ENCODE data around the gene KIAA1671.

KIAA1671 gene

DNA sequence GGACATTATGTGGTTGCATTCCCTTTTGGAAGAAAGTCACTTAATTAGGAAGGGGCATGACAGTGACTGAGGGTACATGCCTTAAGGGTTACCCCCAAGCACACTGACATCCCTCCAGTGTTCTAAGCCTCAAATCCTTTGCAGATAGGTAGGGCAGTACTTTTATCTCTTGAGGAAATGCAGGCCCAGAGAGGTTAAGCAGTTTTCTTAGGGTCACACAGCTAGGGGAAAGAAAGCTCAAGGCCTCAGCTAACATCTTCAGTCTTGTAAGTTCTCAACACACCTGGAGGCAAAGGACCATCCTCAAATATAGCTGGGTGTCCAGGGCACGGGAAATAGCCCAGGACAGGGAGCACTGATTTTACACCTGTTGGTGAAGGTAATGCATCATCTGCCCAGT, 31.6 kb downstream of the KIAA1671 start:
- H3K4me3 ChIP-seq (ENCODE audit: low read depth, low read length) = no peak overlapping the region
- CTCF ChIA-PET = no interaction called here
- POLR2A ChIA-PET = no interaction called here
- TF ChIP-seq, protein P1, sequence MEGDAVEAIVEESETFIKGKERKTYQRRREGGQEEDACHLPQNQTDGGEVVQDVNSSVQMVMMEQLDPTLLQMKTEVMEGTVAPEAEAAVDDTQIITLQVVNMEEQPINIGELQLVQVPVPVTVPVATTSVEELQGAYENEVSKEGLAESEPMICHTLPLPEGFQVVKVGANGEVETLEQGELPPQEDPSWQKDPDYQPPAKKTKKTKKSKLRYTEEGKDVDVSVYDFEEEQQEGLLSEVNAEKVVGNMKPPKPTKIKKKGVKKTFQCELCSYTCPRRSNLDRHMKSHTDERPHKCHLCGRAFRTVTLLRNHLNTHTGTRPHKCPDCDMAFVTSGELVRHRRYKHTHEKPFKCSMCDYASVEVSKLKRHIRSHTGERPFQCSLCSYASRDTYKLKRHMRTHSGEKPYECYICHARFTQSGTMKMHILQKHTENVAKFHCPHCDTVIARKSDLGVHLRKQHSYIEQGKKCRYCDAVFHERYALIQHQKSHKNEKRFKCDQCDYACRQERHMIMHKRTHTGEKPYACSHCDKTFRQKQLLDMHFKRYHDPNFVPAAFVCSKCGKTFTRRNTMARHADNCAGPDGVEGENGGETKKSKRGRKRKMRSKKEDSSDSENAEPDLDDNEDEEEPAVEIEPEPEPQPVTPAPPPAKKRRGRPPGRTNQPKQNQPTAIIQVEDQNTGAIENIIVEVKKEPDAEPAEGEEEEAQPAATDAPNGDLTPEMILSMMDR (IDR thresholded peaks at IDR 0.05; ENCODE audit: insufficient read depth, low read length, missing control alignments) = no peak
- DNase-seq (ENCODE audit: low read depth, low spot score) = no peak

DNA sequence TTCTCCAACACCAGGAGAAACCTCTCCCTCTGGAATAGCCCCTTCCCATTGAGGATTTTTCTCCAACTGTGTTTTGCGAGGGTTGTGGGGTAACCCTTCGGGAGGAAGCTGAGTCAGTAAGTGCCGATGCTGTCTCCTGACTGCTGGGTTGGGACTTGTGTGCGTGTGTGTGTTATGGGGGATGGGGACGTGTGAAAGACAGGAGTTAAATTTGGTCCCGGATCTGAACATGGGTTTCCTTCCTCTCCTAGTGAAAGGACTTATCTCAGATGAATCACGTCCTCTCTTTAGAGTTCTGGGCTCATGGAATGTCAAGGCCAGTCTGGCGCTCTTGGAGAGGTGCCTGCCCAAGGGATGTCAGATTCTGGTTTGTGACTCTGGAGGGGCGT, 33.3 kb downstream of the KIAA1671 start:
- POLR2A ChIA-PET = no interaction called here
- CTCF ChIA-PET = no interaction called here
- DNase-seq (ENCODE audit: low read depth, low spot score) = no peak
- TF ChIP-seq, protein P1 (IDR thresholded peaks at IDR 0.05; ENCODE audit: insufficient read depth, low read length, missing control alignments) = no peak
- no peak overlapping the region for H3K4me3 ChIP-seq (ENCODE audit: low read depth, low read length)

DNA sequence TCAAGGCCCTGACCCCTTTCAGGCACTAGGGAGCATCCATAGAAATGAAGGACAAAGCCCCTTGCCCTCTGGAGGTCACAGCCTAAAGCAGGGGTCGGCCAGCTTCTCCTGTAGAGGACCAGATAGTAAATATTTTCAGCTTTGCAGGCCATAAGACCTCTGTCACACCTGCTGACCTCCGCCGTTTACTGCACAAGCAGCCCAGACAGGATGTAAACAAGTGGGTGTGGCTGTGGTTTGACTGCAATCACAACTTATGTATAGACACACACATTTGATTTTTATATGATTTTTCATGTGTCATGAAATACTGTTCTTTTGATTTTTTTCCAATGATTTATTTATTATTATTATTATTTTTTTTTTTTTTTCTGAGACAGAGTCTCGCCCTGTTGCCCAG, 34.3 kb downstream of the KIAA1671 start:
- CTCF ChIA-PET = no interaction called here
- POLR2A ChIA-PET = no interaction called here
- H3K4me3 ChIP-seq (ENCODE audit: low read depth, low read length) = no peak overlapping the region
- TF ChIP-seq, protein P1 (IDR thresholded peaks at IDR 0.05; ENCODE audit: insufficient read depth, low read length, missing control alignments) = no peak
- DNase-seq (ENCODE audit: low read depth, low spot score) = no peak

DNA sequence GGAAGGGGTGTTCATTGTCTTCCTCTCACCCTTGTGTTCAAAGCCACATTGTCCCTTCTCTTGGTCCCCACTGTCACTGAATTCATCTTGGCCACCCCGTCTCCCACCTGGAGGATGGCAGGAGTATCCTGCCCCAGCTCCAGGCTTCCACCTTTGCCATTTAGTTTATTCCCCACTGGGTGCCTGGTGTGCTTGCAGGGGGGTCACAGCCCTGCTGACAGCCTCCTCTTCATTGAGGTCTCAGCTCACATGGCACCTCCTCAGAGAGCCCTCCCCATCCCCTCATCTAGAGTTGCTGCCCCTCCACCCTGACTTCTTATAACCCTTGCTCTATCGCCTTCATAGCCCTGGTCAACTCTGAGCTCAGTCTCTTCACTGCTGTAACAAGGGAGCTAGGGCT, 36.6 kb downstream of the KIAA1671 start:
- TF ChIP-seq, protein P1 (IDR thresholded peaks at IDR 0.05; ENCODE audit: insufficient read depth, low read length, missing control alignments) = no peak
- ChIA-PET POLR2A (interaction anchor here (0.7 kb wide), 1 partner anchor 39 kb away, joined by 3 read pairs; no protein-coding TSS in a partner anchor), CTCF (no interaction called here)
- no peak for DNase-seq (ENCODE audit: low read depth, low spot score)
- H3K4me3 ChIP-seq (ENCODE audit: low read depth, low read length) = no peak overlapping the region

DNA sequence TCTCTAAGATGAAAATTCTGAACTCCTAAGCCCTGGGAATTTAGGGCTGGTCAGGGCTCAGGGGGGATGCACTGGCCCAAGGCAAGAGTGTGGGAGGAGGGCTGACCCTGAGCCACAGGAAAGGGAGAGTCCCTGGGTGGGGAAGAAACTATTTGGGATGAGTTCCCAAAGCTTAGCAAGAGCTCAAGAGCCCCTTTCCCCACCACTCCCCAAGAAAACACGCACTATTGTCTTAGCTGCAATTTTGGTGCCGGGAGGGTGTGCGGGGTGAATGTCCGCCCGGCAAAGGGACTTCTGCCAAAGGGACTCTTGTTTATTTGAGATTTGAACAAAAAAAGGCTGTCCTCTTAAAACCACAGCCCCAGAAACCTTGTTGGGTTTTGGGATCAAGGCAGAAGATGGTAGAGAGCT, 37.0 kb downstream of the KIAA1671 start:
- no peak for DNase-seq (ENCODE audit: low read depth, low spot score)
- no peak overlapping the region for H3K4me3 ChIP-seq (ENCODE audit: low read depth, low read length)
- TF ChIP-seq, protein P1 (IDR thresholded peaks at IDR 0.05; ENCODE audit: insufficient read depth, low read length, missing control alignments) = no peak
- CTCF ChIA-PET = no interaction called here
- POLR2A ChIA-PET = interaction anchor here (0.7 kb wide), 1 partner anchor 38 kb away, joined by 3 read pairs; no protein-coding TSS in a partner anchor

DNA sequence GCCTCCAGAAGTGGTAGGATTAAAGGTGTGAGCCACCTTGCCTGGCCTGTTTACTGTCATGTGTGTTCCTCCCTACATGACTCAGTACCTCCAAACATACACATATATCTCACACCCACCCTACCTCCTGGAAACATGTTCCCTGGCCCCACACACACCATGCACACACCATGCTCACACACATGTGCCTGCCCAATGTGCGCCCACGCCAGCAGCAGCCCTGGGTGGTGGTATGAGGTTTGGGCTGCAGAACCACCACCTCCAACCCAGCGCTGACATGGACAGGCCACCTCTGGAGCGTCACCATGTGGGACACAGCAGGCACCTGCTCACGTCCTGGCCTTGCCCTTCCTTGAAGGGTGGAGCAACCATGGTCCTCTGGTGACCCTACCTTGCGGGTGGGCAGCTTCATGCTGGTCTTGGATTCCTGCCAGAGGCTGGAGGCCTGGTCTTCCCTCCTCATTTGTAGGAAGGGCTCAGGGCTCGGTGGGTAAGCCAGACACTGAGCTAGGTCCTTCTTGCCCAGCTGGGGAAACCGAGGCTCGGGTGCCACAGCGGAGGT, 37.9 kb downstream of the KIAA1671 start:
- ChIA-PET POLR2A (no interaction called here), CTCF (no interaction called here)
- TF ChIP-seq, protein P1 (IDR thresholded peaks at IDR 0.05; ENCODE audit: insufficient read depth, low read length, missing control alignments) = no peak

More for the DNA sequence above, 37.9 kb downstream of the KIAA1671 start:
- DNase-seq (ENCODE audit: low read depth, low spot score) = no peak
- no peak overlapping the region for H3K4me3 ChIP-seq (ENCODE audit: low read depth, low read length)
